ENCODE measurements around the gene ARL6IP5.

DNA sequence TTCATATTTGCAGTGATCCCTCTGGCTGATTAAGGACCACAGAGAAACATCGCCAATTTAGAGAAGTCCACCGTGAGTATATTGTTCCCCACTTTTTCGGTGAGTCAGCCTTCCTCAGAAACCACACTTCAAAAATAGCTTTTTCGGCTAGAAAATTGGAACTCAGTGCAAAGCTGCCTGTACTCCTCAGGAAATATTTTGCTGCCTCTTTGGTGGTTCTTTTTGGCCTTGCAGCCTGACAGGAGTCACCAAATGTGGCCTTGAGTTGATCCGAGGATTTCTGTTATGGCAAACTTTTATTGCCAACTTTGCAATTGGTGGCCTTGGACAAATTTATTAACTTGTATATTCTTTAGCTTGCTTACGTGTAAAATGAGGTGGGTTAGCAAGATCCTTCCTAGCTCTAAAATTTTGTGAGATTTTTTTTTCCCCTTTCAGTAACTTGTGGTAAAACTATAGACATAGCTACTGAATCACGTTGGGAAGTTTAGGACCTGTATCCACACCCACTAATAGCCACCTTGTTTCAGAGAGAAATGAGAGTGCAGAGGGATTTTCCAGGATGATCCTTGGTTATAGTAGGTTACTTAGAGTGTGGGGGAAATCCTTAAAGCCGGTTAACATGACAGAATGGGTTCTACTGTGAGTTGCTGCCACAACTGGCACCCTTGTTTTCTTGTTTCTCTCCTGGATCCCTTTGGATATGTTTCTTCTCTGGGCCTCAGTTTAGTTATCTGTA is 9.9 kb downstream of the ARL6IP5 start:
- no peak for TF ChIP-seq POLR2A (IDR thresholded peaks at IDR 0.05)
- TF ChIP-seq, protein P1, sequence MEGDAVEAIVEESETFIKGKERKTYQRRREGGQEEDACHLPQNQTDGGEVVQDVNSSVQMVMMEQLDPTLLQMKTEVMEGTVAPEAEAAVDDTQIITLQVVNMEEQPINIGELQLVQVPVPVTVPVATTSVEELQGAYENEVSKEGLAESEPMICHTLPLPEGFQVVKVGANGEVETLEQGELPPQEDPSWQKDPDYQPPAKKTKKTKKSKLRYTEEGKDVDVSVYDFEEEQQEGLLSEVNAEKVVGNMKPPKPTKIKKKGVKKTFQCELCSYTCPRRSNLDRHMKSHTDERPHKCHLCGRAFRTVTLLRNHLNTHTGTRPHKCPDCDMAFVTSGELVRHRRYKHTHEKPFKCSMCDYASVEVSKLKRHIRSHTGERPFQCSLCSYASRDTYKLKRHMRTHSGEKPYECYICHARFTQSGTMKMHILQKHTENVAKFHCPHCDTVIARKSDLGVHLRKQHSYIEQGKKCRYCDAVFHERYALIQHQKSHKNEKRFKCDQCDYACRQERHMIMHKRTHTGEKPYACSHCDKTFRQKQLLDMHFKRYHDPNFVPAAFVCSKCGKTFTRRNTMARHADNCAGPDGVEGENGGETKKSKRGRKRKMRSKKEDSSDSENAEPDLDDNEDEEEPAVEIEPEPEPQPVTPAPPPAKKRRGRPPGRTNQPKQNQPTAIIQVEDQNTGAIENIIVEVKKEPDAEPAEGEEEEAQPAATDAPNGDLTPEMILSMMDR (IDR thresholded peaks at IDR 0.05): no peak

Measured in adrenal gland (tissue), 5 donors.